ENCODE results near the gene BCL7A.

BCL7A gene

DNA sequence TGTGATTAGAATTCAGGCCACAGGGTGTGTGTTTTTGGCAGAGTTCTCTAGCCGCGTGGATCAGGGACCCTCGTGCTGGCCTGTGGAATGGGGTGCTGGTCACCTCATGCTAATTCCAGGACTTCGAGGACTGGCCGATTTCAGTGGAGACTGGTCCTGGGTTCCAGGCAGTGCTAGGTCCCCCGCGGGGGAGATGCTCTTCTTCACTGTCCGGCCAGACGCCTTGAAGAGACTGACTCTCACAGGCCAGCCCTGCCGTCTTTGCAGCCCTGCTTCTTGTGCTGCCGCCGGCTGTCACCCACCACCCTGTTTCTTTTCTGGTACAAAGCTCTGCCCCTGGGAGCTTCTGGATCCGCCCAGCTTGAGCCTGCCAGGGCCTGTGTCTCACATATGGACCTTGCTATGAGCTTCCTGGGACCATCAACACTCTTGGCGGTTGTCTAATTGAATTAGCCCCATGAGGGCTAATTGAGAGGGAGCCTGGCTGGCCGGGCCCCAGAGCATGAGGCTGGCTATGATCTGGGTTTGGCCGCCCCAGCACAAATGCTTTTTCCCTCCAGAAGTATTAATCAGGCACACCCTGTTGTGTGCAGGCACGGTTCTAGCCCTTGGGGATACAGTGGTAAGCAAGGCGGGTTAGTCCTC is 65.1 kb downstream of the BCL7A start:
- H3K9ac ChIP-seq (ENCODE audit: low read depth, low read length), result no peak overlapping the region
- H3K36me3 ChIP-seq (ENCODE audit: insufficient read depth, low read length), result peaks cover 49% of the 10 kb centered on the region
- peaks cover 57% of the 10 kb centered on the region for H3K4me1 ChIP-seq (ENCODE audit: control insufficient read depth, insufficient read depth, low read length)
- H3K27me3 ChIP-seq (ENCODE audit: control insufficient read depth, insufficient read depth, low read length), result no peaks in the 10 kb centered on the region
- H3K4me3 ChIP-seq (ENCODE audit: low read length), result no peak overlapping the region
- H3K4me2 ChIP-seq (ENCODE audit: low read length), result no peak overlapping the region
- no peaks in the 10 kb centered on the region for H3K9me3 ChIP-seq (replicated peaks; ENCODE audit: low read length)

- no peak overlapping the region for H3K4me3 ChIP-seq (ENCODE audit: low read length)
- H3K36me3 ChIP-seq (ENCODE audit: insufficient read depth, low read length), result peaks cover 49% of the 10 kb centered on the region
- no peaks in the 10 kb centered on the region for H3K9me3 ChIP-seq (replicated peaks; ENCODE audit: low read length)
- H3K27me3 ChIP-seq (ENCODE audit: control insufficient read depth, insufficient read depth, low read length), result no peaks in the 10 kb centered on the region
- peak overlapping the region; percentile 5 for H3K4me2 ChIP-seq (ENCODE audit: low read length)
- H3K9ac ChIP-seq (ENCODE audit: low read depth, low read length), result no peak overlapping the region
- H3K4me1 ChIP-seq (ENCODE audit: control insufficient read depth, insufficient read depth, low read length), result peaks cover 49% of the 10 kb centered on the region
Measured at GRCh38 chr12:122087431-122088178, 65.9 kb downstream of the BCL7A start.

DNA sequence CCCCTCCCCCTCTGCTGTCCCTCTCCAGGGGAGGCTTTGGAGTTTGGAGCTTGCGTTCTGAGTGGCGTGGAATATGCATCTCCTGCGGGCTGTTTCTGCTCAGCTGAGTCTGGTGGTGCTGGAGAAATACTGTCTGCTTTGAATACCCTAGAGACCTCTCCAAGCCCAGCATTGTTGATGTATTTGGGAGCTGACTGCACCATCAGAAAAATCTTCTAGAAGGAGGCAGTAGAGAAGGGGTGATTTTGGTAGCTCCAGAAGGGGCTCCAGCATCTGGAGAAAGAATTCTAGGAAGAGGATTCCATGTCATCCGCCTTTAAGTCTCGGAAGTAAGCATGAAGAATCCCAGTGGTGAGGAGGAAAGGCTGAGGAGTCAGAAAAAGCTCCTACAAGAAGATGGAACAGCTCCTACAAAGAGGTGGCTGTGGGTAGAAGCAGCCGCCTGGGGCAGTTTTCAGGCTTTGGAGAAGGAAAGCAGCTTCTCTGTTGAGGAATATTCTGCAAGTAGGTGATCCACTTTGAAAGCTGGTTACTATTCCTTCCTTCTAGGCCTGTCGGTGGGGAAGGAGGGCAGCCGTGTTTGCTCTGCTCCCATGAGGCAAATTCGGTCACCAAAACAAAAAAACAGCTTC is 66.6 kb downstream of the BCL7A start:
- Histone ChIP-seq H3K27me3 (ENCODE audit: control insufficient read depth, insufficient read depth, low read length) (no peaks in the 10 kb centered on the region), H3K4me1 (ENCODE audit: control insufficient read depth, insufficient read depth, low read length) (peaks cover 45% of the 10 kb centered on the region), H3K9ac (ENCODE audit: low read depth, low read length) (no peak overlapping the region), H3K9me3 (replicated peaks; ENCODE audit: low read length) (no peaks in the 10 kb centered on the region), H3K4me2 (ENCODE audit: low read length) (peak overlapping the region; percentile 5), H3K4me3 (ENCODE audit: low read length) (no peak overlapping the region), H3K36me3 (ENCODE audit: insufficient read depth, low read length) (peaks cover 49% of the 10 kb centered on the region)

GRCh38 chr12:122089077-122089476 is 67.4 kb downstream of the BCL7A start:
- Histone ChIP-seq H3K9me3 (replicated peaks; ENCODE audit: low read length) (no peaks in the 10 kb centered on the region), H3K27me3 (ENCODE audit: control insufficient read depth, insufficient read depth, low read length) (no peaks in the 10 kb centered on the region), H3K9ac (ENCODE audit: low read depth, low read length) (no peak overlapping the region), H3K4me1 (ENCODE audit: control insufficient read depth, insufficient read depth, low read length) (peaks cover 45% of the 10 kb centered on the region), H3K4me3 (ENCODE audit: low read length) (no peak overlapping the region), H3K36me3 (ENCODE audit: insufficient read depth, low read length) (peaks cover 44% of the 10 kb centered on the region), H3K4me2 (ENCODE audit: low read length) (no peak overlapping the region)

- H3K4me3 ChIP-seq (ENCODE audit: low read length), result no peak overlapping the region
- peaks cover 28% of the 10 kb centered on the region for H3K36me3 ChIP-seq (ENCODE audit: insufficient read depth, low read length)
- H3K4me1 ChIP-seq (ENCODE audit: control insufficient read depth, insufficient read depth, low read length), result peaks cover 54% of the 10 kb centered on the region
- peak overlapping the region; percentile 20 for H3K9ac ChIP-seq (ENCODE audit: low read depth, low read length)
- H3K9me3 ChIP-seq (replicated peaks; ENCODE audit: low read length), result no peaks in the 10 kb centered on the region
- no peaks in the 10 kb centered on the region for H3K27me3 ChIP-seq (ENCODE audit: control insufficient read depth, insufficient read depth, low read length)
- no peak overlapping the region for H3K4me2 ChIP-seq (ENCODE audit: low read length)
Measured at GRCh38 chr12:122090759-122091515, 69.3 kb downstream of the BCL7A start.

DNA sequence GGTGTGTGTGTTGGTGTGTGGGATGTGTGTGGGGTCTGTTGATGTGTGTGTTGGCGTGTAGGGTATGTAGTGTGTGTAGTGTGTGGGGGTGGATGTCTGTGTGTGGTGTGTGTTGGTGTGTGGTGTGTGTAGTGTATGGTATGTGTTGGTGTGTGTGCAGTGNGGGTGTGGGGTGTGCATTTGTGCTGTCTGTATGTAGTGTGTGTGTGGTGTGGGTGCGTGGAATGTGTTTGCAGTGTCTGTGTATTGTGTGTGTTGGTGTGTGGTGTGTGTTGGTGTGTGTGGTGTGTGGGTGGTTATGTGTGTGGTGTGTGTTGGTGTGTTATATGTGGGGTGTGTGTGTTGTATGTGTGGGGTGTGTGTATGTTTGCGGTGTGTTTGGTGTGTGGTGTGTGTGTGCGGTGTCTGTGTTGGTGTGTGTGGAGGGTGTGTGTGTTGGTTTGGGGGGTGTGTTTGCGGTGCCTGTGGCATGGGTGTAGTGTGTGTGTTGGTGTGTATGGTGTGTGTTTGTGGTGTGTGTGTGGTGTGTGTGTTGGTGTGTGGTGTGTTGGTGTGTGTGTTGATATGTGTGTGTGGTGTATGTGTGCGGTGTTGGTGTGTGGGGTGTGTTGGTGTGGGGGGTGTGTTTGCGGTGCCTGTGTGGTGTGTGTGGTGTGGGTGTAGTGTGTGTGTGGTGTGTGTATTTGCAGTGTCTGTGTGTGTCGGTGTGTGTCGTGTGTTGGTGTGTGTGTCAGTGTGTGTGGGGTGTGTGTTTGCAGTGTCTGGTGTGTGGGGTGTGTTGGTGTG is 71.6 kb downstream of the BCL7A start:
- H3K4me1 ChIP-seq (ENCODE audit: control insufficient read depth, insufficient read depth, low read length), result peaks cover 60% of the 10 kb centered on the region
- no peaks in the 10 kb centered on the region for H3K9me3 ChIP-seq (replicated peaks; ENCODE audit: low read length)

GRCh38 chr12:122094137-122094734 is 72.6 kb downstream of the BCL7A start:
- Histone ChIP-seq H3K36me3 (ENCODE audit: insufficient read depth, low read length) (peaks cover 7% of the 10 kb centered on the region), H3K4me1 (ENCODE audit: control insufficient read depth, insufficient read depth, low read length) (peaks cover 65% of the 10 kb centered on the region), H3K27me3 (ENCODE audit: control insufficient read depth, insufficient read depth, low read length) (no peaks in the 10 kb centered on the region), H3K4me2 (ENCODE audit: low read length) (no peak overlapping the region), H3K4me3 (ENCODE audit: low read length) (no peak overlapping the region), H3K9me3 (replicated peaks; ENCODE audit: low read length) (no peaks in the 10 kb centered on the region), H3K9ac (ENCODE audit: low read depth, low read length) (no peak overlapping the region)

More for the DNA sequence above, 71.6 kb downstream of the BCL7A start:
- no peaks in the 10 kb centered on the region for H3K27me3 ChIP-seq (ENCODE audit: control insufficient read depth, insufficient read depth, low read length)
- no peak overlapping the region for H3K4me3 ChIP-seq (ENCODE audit: low read length)
- no peak overlapping the region for H3K4me2 ChIP-seq (ENCODE audit: low read length)
- peaks cover 12% of the 10 kb centered on the region for H3K36me3 ChIP-seq (ENCODE audit: insufficient read depth, low read length)
- no peak overlapping the region for H3K9ac ChIP-seq (ENCODE audit: low read depth, low read length)

DNA sequence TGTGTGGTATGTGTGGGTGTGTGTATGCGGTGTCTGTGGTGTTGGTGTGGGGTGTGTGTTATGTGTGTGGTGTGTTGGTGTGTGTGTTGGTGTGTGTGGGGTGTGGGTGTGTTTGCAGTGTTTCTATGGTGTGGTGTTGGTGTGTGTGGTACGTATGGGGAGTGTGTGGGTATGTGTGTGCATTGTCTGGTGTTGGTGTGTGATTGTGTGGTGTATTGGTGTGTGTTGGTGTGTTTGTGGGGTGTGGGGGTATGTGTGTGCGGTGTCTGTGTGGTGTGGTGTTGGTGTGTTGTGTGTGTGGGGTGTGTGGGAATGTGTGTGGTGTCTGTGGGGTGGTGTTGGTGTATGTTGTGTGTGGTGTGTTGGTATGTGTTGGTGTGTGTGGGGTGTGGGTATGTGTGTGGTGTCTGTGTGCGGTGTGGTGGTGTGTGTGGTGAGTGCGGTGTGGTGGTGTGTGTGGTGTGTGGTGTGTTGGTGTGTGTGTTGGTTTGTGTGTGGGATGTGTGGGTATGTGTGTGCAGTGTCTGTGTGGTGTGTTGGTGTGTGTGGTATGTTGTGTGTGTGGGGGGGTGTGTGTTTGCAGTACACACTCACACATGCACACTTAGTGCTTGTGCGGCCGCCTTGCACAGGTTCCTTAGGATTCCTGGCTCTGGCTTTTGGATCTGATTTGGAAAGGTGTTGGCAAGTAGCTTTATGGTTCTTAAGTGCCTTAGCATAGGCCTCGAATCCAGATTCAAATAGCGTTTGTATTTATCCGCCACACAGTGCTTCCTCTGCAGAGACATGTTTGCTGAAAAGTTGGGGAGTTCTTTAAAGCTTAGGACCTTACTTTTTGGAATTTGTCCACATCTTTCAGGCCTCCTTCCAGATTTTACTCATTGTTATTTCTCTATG is 73.3 kb downstream of the BCL7A start:
- Histone ChIP-seq H3K4me2 (ENCODE audit: low read length) (no peak overlapping the region), H3K4me1 (ENCODE audit: control insufficient read depth, insufficient read depth, low read length) (peaks cover 66% of the 10 kb centered on the region), H3K27me3 (ENCODE audit: control insufficient read depth, insufficient read depth, low read length) (no peaks in the 10 kb centered on the region), H3K9ac (ENCODE audit: low read depth, low read length) (no peak overlapping the region), H3K4me3 (ENCODE audit: low read length) (no peak overlapping the region), H3K9me3 (replicated peaks; ENCODE audit: low read length) (no peaks in the 10 kb centered on the region), H3K36me3 (ENCODE audit: insufficient read depth, low read length) (peaks cover under 1% of the 10 kb centered on the region)

GRCh38 chr12:122096014-122096413 is 74.3 kb downstream of the BCL7A start:
- no peaks in the 10 kb centered on the region for H3K36me3 ChIP-seq (ENCODE audit: insufficient read depth, low read length)
- H3K4me3 ChIP-seq (ENCODE audit: low read length), result no peak overlapping the region
- no peaks in the 10 kb centered on the region for H3K27me3 ChIP-seq (ENCODE audit: control insufficient read depth, insufficient read depth, low read length)
- peaks cover 57% of the 10 kb centered on the region for H3K4me1 ChIP-seq (ENCODE audit: control insufficient read depth, insufficient read depth, low read length)
- H3K9ac ChIP-seq (ENCODE audit: low read depth, low read length), result peak overlapping the region; percentile 50
- H3K4me2 ChIP-seq (ENCODE audit: low read length), result peak overlapping the region; percentile 79
- no peaks in the 10 kb centered on the region for H3K9me3 ChIP-seq (replicated peaks; ENCODE audit: low read length)

Measured in skeletal muscle satellite cell (primary cell).